Epithelial cell of esophagus (primary cell): ENCODE data around the gene SHISA5.
A peak's percentile ranks its signal among the peaks of the same experiment; 100 is the strongest.

Experiments used
- DNase-seq: peaks from one replicate; pipeline ENCODE4 v3.0.0; 2010; ENCODE audit warnings: low read depth
- H3K4me3 ChIP-seq: 2 replicates; pipeline ENCODE4 v1.5.1; 2011; ENCODE audit warnings: mild to moderate bottlenecking, low read length, control low read depth
- TF ChIP-seq, protein P1 (sequence below): IDR thresholded peaks from 2 replicates; pipeline ENCODE4 v1.5.1; 2011; ENCODE audit warnings: low read depth, mild to moderate bottlenecking, low read length, control low read depth, inconsistent platforms; ENCODE audit not compliant: insufficient read depth; ENCODE audit errors: missing control alignments

SHISA5 gene

GRCh38 chr3:48472673-48472922 lies 31.4 kb downstream of the SHISA5 start:
- peak overlapping the region; percentile 91 for H3K4me3 ChIP-seq
- TF ChIP-seq, protein P1, sequence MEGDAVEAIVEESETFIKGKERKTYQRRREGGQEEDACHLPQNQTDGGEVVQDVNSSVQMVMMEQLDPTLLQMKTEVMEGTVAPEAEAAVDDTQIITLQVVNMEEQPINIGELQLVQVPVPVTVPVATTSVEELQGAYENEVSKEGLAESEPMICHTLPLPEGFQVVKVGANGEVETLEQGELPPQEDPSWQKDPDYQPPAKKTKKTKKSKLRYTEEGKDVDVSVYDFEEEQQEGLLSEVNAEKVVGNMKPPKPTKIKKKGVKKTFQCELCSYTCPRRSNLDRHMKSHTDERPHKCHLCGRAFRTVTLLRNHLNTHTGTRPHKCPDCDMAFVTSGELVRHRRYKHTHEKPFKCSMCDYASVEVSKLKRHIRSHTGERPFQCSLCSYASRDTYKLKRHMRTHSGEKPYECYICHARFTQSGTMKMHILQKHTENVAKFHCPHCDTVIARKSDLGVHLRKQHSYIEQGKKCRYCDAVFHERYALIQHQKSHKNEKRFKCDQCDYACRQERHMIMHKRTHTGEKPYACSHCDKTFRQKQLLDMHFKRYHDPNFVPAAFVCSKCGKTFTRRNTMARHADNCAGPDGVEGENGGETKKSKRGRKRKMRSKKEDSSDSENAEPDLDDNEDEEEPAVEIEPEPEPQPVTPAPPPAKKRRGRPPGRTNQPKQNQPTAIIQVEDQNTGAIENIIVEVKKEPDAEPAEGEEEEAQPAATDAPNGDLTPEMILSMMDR, result no peak
- DNase-seq, result peak; percentile 67

DNA sequence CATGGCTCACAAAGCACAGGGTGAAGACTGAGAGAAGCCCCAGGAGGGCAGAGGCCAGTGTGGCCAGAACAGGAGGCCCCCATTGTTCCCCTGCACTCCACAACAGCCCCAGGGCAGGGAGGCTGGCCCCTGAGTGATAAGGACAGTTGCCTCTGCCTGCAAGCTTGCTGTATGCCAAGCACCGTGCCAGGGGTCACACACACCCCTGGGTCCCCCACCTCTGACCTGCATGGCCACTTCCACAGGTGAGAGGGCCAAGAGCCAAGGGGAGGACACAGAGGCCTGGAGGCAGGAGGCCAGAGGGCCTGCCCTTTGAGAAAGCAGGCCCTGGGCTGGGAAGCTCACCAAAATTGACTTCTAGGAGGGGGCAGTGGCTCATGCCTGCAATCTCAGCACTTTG lies 33.7 kb downstream of the SHISA5 start:
- TF ChIP-seq, protein P1, result no peak
- H3K4me3 ChIP-seq, result no peak overlapping the region
- no peak for DNase-seq

DNA sequence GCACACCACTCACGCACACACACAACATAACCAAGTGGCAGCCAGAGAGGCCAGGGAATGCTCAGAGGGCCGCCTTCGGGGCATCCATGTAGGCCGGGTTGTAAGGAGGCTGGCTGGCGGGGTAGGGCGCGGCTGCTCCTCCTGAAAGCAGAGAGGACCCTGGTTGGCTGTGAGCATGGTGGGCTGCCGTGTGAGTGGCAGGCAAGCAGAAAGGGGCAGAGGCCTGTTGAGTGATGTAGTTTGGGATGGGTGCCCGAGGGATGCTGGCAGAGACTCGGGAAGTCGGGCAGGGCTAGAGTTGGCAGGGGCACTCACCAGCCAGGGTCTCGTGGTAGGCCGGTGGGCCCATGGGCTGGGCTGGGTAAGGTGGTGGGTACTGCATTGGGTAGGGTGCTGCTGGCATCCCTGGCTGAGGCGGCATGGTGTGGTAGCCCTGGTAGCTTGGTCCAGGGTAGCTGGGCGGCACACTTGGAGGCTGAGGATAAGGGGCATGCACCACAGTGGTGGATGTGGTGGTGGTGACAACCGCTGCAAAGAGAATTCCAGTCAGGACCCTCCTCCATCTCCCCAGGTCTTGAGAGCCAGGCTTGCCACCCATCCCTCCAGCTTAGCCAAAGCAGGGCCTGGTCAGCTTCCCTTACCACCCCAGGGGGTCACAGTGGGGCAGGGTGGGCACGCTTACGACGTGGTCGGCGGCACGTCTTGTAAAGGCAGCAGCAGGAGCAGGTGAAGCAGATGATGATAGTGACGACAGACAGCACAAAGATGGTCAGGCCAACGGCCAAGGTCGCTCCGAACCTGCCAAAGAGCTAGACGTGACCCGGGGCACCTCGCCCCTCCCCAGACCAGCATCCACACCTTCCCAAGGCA lies 34.7 kb downstream of the SHISA5 start:
- no peak overlapping the region for H3K4me3 ChIP-seq
- TF ChIP-seq, protein P1, result no peak
- DNase-seq, result no peak

DNA sequence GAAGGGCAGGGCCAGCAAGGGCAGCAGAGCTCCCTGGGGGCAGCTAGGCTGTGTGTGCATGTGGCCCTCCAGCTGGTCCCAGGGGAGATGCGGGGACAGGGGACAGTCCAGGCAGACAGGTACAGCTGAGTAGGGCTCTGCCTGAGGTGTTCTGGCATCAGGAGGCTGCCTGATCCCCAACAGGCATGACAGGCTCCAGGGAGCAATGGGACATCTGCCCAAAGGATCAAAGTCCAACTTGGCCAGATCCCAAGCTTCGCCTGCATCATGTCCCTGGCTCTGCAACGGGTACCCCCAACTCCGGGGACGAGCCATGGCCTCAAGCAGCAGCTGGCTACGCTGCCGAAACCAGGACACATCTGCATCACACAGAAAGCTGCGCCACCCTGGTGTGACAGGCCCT lies 35.6 kb downstream of the SHISA5 start:
- no peak overlapping the region for H3K4me3 ChIP-seq
- TF ChIP-seq, protein P1, result no peak
- no peak for DNase-seq

GRCh38 chr3:48467473-48468267 lies 36.3 kb downstream of the SHISA5 start:
- H3K4me3 ChIP-seq, result no peak overlapping the region
- TF ChIP-seq, protein P1, result no peak

DNA sequence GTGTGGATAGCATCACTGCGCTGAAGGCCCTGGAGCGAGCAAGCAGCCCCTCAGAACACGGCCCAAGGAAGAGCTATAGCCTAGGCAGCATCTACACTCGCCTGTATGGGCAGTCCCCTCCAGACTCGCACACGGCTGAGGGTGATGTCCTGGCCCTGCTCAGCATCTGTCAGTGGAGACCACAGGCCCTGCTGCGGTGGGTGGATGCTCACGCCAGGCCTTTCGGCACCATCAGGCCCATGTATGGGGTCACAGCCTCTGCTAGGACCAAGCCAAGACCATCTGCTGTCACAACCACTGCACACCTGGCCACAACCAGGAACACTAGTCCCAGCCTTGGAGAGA lies 36.9 kb downstream of the SHISA5 start:
- H3K4me3 ChIP-seq, result peak overlapping the region; percentile 63
- TF ChIP-seq, protein P1, result no peak
- DNase-seq, result no peak

More at GRCh38 chr3:48467473-48468267, 36.3 kb downstream of the SHISA5 start:
- DNase-seq, result no peak
